GM18526 (cell line): ENCODE data around the gene PTPRN2.

Experiments
- POLR2A ChIP-seq: IDR thresholded peaks from 3 replicates; pipeline ENCODE4 v1.6.1; 2011; ENCODE audit not compliant: insufficient read length; ENCODE audit errors: extremely low read depth

The PTPRN2 gene

GRCh38 chr7:157688533-157689268, 898.9 kb downstream of the PTPRN2 start:
- no peak for TF ChIP-seq POLR2A

DNA sequence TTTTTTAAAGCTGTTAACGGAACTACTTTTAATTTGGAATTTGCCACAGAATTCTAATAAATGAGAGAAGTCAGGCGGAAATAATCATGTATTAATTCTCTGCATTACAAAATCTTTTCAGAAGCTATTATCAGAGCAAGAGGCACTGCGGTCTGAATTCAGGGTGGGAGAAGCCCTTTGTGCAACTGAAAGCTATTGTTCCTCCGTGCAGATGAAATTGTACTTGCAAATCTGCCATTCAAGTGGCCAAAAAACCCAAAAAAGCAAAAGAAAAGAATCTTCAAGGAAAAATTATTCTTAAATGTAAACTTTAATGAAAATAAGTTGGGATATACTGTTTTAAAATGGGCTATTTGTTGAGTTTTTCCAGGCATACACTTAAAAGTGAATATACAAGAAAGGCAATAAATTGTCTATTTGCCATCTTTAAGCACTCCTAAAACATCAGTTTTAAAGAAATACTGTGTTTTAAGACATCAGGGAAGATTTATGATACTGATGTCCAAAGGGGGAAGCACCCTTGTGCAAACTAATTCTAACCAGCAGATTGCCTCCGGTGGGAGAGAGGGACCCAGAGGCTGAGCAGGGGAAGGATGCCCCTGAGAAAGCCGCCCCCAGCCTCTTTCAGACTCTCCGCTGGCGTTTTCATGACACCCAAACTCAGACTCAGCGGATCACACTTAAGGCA, 899.6 kb downstream of the PTPRN2 start:
- TF ChIP-seq POLR2A, result no peak

DNA sequence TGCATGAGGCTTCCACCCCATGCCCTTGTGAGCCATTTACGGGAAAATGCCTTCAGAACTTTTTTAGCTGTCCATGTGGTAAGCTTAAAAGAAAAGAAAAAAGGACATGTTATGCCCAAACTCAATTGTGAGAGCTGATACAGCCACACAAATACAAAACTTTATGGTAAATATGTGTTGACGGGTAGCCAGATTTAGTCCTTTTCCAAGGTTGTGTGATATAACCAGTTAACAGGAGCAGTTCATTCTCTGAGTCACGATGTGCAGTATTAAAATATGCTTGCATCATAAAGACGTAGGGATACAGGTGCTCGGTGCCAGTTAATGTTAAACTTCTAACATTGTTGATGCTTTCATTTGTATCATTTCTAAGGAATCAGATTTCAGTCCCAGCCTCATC, 900.5 kb downstream of the PTPRN2 start:
- no peak for TF ChIP-seq POLR2A

- no peak for TF ChIP-seq POLR2A
These were observed 901.2 kb downstream of the PTPRN2 start for GRCh38 chr7:157686285-157686894.

DNA sequence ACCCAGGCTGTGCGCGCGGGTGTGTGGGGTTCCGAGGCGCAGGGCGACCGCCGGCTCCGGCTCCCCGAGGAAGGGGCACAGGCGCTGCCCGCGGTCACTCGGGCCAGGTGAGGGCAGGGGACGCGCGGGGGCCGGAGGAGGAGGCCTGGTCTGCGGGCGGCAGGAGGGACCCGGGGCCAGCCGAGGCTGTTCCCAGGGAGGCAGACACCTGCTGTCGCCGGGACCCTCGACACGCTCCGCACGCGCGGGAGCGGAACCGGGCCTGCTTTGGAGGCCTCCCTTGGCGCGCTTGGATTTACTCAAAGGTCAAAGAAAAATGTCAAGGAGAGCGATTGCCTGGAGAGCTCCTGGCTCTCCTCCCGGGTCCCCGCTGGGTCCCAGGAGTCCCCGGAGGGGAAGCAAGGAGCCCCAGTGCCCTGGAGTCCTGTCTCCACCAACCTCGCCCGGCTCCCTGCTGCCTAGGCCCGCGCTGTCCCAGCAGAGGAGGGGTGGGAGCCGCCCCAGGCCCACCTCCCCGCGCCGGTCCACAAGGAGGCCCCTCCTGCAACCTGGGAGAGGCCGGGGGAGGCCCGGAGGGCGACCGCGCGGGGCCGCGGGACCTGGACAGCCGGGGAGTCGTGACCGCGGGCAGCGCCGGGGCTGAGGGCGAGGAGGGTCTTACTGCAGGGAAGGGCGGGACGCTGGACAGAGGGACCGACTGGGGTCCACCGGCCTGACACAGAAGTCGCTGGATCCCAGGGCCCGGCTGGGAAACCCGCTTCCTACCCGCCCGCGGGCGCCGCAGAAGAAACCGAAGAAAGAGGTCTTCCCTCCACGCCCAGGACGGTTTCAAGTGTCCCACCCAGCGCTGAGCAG, 902.0 kb downstream of the PTPRN2 start:
- no peak for TF ChIP-seq POLR2A

DNA sequence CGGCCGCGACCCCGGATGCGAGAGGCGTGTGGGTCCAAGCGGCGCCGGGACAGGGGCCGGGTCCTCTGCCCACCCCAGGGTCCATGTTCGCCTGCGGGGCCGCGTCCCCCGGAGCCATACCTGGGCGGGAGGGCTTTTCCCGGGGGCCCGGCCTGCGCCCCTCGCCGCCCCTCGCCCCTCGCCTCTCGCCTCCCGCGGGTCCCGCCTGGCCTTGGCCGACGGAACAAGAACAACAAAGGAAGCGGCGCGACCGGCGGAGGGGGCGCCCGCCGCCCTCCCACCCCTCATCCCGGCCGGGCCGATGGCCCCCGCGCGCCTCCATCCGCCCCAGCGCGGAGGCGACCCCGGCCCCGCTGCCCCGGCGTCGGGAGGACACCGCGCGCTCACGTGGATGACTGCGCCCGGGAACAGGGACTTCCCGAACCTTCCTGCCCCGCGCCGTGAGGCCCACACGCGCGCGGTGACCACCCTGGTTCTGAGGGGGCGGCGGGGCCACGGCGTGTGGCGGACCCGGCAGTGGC, 902.7 kb downstream of the PTPRN2 start:
- TF ChIP-seq POLR2A, result no peak

DNA sequence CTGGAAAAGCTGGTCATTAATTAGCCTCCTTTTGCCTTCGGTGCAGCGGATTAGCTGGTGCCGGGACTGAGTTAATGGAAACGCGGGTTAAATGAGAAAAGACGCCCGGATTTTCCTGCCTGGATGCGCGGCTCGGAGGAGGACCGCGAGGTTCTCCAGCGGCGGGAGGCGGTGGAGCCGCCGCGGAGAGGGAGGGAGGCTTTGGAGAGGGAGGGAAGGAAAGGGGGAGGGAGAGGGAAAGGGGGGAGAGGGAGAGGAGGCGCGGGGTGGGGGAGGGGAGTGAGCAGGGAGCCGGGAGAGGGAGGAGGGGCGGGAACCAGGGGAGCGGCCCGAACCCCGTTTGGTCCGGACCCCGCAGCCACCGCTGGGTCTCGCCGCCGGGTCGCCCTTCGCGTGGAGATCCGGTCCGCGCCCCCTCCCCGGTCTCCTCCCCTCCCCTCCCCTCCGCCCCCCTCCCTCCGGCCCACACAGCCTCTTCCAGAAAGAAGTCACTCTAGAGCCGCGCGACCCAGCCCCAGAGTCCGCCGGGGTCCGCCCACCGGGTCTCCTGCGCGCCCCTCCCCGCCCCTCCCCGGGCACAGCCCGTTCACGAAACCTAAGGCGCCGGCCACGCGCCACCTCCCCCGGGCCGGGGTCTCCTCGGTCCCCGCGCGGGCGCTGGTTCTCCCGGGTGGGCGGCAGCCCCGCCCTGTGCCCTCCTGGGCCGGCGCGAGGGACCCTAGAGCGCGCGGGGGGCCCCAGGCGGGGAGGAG, 903.3 kb downstream of the PTPRN2 start:
- TF ChIP-seq POLR2A, result no peak

DNA sequence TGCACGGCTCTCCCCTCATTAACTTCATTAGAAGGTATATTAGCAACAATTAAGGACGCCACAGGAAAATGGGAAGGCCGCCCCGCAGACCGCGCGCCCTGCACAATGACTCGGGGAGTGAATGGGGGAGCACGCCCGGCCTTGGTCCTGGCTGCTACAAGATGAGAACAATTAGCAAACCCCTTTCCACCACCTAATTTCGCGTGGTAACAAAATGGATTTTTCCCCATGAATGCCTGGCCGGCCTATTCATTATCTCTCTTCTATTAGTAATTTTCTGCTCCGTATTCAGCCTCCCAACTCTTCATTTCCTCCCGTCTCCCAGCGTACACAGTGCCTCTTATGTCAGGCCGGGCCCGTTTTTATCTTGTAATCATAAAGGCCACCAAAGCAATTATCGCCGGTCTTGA, 903.9 kb downstream of the PTPRN2 start:
- TF ChIP-seq POLR2A, result no peak

DNA sequence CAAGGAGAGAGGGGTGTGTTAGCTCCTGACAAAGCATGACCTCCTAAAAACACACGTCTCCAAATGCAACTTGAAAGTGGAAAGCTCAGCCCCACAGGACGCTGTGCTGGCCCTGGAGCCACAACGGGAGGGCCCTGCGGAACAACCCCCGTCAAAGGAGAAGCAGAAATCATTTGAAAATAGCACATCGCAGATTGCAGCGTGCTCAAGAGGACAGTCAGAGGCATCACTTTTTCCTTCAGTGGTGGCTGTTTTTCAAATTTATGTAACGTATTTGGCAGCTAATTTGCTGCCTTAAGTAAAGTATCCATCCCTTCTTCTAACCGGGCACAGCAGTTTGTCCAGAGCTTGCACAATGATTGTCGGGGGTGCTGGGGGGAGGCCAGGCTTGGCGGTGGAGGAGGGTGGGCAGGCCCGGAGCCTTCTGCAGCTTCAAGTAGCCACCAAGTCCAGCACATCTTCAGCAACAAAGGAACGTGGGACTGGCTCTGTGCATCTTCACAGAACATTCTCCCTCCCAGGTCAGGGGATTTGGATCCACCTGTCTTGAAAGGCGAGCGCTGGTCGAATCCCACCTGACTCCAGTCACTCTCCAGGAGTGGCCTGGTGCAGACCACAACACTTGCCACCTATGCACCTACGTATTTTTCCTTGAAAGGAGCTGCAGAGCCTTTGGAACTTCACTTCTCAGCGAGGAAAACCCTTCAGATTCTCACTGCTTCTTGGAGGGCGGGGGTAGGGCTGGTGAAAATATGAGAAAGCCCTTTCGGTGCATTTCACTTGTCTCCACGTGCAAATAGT, 904.5 kb downstream of the PTPRN2 start:
- TF ChIP-seq POLR2A, result no peak

DNA sequence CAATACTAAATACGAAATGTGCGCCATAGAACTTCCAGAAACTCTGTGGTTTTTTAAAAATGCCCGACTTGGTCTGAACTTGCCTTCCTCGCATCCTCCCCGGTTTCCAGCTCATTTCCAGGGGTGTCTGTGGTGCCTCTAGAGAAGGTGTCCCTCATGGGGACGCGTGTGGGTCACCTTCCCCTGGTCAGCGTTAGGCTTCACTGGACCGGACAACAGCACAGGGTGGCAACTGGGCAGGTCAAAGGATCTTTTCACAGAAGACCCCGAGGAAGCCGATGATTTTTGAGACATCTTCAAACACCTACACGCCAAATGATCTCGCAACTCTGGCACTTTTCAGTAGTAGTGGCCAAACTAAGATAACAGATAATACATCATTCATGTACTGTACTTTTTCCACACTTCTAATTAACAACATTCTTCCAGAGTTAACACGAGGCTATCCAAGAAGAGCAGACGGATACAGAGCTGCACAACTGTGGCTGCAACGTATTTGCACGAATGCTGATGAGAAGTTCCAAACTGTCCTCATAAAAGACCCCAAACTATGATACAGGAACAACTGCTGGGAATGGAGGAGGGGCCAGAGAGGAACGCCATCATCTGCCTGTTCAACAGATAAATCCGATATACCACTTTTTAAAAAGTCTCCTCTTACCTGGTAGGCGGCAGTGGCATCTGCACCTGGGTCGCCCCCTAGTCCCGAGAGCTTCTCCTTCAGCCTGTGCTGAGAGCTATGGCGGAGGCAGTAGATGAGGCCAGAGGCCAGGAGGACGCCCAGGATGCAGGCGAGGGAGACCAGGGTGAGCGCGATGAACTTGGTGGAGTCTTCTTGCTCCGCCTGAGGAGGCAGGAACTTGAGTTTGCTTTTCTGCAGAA, 905.3 kb downstream of the PTPRN2 start:
- no peak for TF ChIP-seq POLR2A

GRCh38 chr7:157679607-157680006, 908.0 kb downstream of the PTPRN2 start:
- TF ChIP-seq POLR2A, result no peak

DNA sequence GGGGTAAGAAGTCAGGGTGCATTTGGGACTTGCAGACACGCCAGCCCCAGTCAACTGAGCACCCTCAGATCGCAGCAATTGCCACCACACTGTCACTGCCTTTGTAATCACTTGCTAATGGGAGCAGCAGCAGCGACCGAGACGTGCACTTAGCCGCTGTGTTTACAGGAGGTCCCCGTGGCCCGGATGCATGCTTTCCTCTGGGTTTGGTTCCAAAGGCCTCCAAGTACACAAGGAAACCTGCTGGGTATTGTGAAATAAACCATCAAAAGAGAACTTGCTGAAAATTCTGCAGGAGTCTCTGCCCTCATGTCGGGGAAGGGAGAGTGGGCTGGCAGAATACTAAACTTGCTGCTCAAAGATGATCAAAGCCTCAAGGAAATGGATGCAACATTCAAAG, 909.1 kb downstream of the PTPRN2 start:
- no peak for TF ChIP-seq POLR2A
